GM23248 (cell line): ENCODE data around the gene RFX4. TPM values are rescaled to one million over a fixed set of nuclear protein-coding genes. Genes with fewer than 3 reads are reported as not detected.

Experiments used
- DNase-seq: peaks from one replicate; pipeline ENCODE4 v3.0.0-alpha.2; 2015
- H2AFZ ChIP-seq: fragments of 200-600 bp; sonication (generic); 2 replicates; pipeline ENCODE4 v1.6.1; 2016; ENCODE audit warnings: antibody characterized with exemption
- H3F3A ChIP-seq: fragments of 200-600 bp; sonication (generic); 2 replicates; pipeline ENCODE4 v1.6.1; 2016; ENCODE audit warnings: mild to moderate bottlenecking, antibody characterized with exemption, mixed run types; ENCODE audit not compliant: insufficient read depth
- H3K27ac ChIP-seq: fragments of 200-600 bp; sonication (generic); 2 replicates; pipeline ENCODE4 v1.5.1; 2016; ENCODE audit warnings: mild to moderate bottlenecking
- H3K27me3 ChIP-seq: fragments of 200-600 bp; sonication (generic); replicated peaks from 2 replicates; pipeline ENCODE4 v1.6.1; 2016; ENCODE audit warnings: mild to moderate bottlenecking; ENCODE audit not compliant: insufficient read depth
- H3K36me3 ChIP-seq: fragments of 200-600 bp; sonication (generic); 2 replicates; pipeline ENCODE4 v1.6.1; 2016; ENCODE audit warnings: low read depth, mild to moderate bottlenecking
- H3K4me1 ChIP-seq: fragments of 200-600 bp; sonication (generic); 2 replicates; pipeline ENCODE4 v1.6.1; 2016; ENCODE audit warnings: mild to moderate bottlenecking; ENCODE audit not compliant: insufficient read depth
- H3K4me2 ChIP-seq: fragments of 200-600 bp; sonication (generic); one replicate; pipeline ENCODE4 v1.6.1; 2016; ENCODE audit warnings: mild to moderate bottlenecking; ENCODE audit not compliant: unreplicated experiment
- H3K4me3 ChIP-seq: fragments of 200-600 bp; sonication (generic); 2 replicates; pipeline ENCODE4 v1.5.1; 2016; ENCODE audit warnings: mild to moderate bottlenecking
- H3K79me2 ChIP-seq: fragments of 200-600 bp; sonication (generic); 2 replicates; pipeline ENCODE4 v1.6.1; 2016; ENCODE audit warnings: mild to moderate bottlenecking; ENCODE audit not compliant: insufficient read depth
- H3K9ac ChIP-seq: fragments of 200-600 bp; sonication (generic); 2 replicates; pipeline ENCODE4 v1.6.1; 2016; ENCODE audit warnings: mild to moderate bottlenecking
- H3K9me2 ChIP-seq: fragments of 200-600 bp; sonication (generic); 2 replicates; pipeline ENCODE4 v1.6.1; 2016; ENCODE audit warnings: mixed run types, mild to moderate bottlenecking, moderate library complexity; ENCODE audit not compliant: insufficient read depth
- H3K9me3 ChIP-seq: fragments of 200-600 bp; sonication (generic); one replicate; pipeline ENCODE4 v1.6.1; 2017; ENCODE audit warnings: low read depth
- H4K20me1 ChIP-seq: fragments of 200-600 bp; sonication (generic); 2 replicates; pipeline ENCODE4 v1.6.0; 2016; ENCODE audit not compliant: insufficient read depth
- EZH2 ChIP-seq: fragments of 200-600 bp; sonication (generic); IDR thresholded peaks from 2 replicates; pipeline ENCODE4 v1.6.1; 2018; ENCODE audit warnings: antibody characterized with exemption, mild to moderate bottlenecking; ENCODE audit not compliant: insufficient read depth, poor library complexity, severe bottlenecking
- EZH2phosphoT487 ChIP-seq: fragments of 200-600 bp; sonication (generic); IDR thresholded peaks from 2 replicates; pipeline ENCODE4 v1.6.1; 2018; ENCODE audit warnings: antibody characterized with exemption, moderate library complexity, mild to moderate bottlenecking, low read depth; ENCODE audit not compliant: insufficient read depth
- WGBS, 2 experiments: methylation state at CpG; one replicate each; pipeline ENCODE4 v1.1.6; 2015 to 2017; ENCODE audit warnings: low lambda C conversion rate in 2 of 2, low coverage in 1 of 2; ENCODE audit errors: missing lambda C conversion rate in 2 of 2; 5-methylcytosine and 5-hydroxymethylcytosine counted together
- in situ Hi-C: fragments of 300-500 bp; cut with MboI; formaldehyde crosslinking; loops from 2 replicates; pipeline ENCODE4 v1.15.0; 2020
- polyA plus RNA-seq: library from polyadenylated mRNA; unstranded; fragments of >200 nt; fragmentation: Nextera tagmentation; extraction: Ambion mirVana; gene quantifications from 2 replicates; pipeline ENCODE4 v1.2.1, GENCODE V29; 2016
- total RNA-seq: library from RNA; depleted of rRNA; stranded (reverse); fragments of >200 nt; shearing (Covaris generic); gene quantifications from 2 replicates; pipeline ENCODE4 v1.2.3, GENCODE V29; 2014

The RFX4 gene
- total and polyA plus RNA-seq, 2 experiments from 2014 or later: not detected

DNA sequence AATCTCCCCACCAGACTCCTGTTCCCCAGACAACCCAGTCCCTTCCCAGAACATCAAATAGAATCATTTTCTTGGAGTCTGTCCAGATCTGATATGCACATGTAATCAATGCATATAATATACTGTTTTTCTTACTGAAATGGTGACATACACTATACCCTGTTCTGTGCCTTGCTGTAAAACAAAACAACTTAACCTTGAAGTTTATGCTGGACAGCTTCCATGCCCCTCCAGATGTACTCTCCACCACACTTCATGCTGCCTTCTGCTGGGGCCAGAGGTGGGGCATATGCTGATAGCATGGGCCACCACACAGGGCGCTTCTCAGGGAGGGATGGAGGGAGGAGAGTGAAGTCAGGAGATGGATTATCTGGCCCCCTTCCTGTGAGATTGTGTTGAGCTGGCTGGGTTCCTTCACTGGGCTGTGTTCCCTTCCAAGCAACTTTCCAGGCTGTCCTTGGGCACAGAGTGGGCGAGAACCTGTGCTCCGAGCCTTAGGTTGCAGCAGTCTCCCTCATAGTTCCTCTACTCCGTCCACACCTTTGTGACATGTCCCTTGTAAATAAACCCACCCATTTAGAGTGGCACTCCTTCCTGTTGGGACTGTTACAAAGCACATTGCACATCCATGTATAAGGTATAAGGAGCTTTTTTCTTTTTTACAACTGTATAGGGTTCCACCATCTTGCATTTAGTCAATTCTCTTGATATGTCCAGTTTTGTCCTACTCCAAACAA lies 114.0 kb downstream of the RFX4 start:
- no peak for TF ChIP-seq EZH2
- TF ChIP-seq EZH2phosphoT487: no peak
- 31 to 33% methylated on average over 4 of the region's 4 CpGs for WGBS, 2 experiments

DNA sequence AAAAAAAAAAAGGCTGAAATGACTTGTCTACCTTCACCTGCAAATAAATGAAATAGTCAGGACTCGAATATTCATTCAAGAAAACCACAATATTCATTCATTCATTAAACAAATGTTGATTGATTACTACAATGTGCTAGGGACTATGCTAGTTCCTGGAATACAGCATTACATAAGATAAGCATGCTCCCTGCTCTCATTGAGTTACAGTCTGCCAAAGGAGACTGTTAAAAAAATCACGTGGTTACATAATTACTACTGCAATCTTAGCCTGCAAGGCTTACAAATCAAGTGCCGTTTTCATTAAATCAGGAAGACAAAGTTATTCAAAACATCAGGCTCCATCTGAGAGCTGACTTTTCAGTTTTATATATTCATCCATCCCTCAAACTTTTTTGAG lies 121.3 kb downstream of the RFX4 start:
- no peaks in the 10 kb centered on the region for H3F3A ChIP-seq
- H3K4me3 ChIP-seq: no peak overlapping the region
- in situ Hi-C loops: no loop called here
- H3K36me3 ChIP-seq: no peaks in the 10 kb centered on the region
- H3K9ac ChIP-seq: no peak overlapping the region
- H3K27me3 ChIP-seq: no peaks in the 10 kb centered on the region
- TF ChIP-seq EZH2 (no peak), EZH2phosphoT487 (no peak)
- no peak overlapping the region for H2AFZ ChIP-seq
- no peak for DNase-seq
- no peaks in the 10 kb centered on the region for H3K9me2 ChIP-seq
- no peaks in the 10 kb centered on the region for H4K20me1 ChIP-seq
- H3K9me3 ChIP-seq: no peaks in the 10 kb centered on the region
- H3K4me1 ChIP-seq: no peaks in the 10 kb centered on the region
- H3K27ac ChIP-seq: no peak overlapping the region
- no peaks in the 10 kb centered on the region for H3K79me2 ChIP-seq
- no peak overlapping the region for H3K4me2 ChIP-seq
- WGBS, 2 experiments: 0 to 1% methylated on average over 3 of the region's 3 CpGs

More for the DNA sequence above, 114.0 kb downstream of the RFX4 start:
- Histone ChIP-seq H3K79me2 (no peaks in the 10 kb centered on the region), H3K9ac (no peak overlapping the region), H2AFZ (no peak overlapping the region), H3K27me3 (no peaks in the 10 kb centered on the region), H3K9me3 (no peaks in the 10 kb centered on the region), H3K4me1 (no peaks in the 10 kb centered on the region), H3K4me2 (no peak overlapping the region), H4K20me1 (no peaks in the 10 kb centered on the region), H3K4me3 (no peak overlapping the region), H3F3A (no peaks in the 10 kb centered on the region), H3K27ac (no peak overlapping the region), H3K36me3 (no peaks in the 10 kb centered on the region), H3K9me2 (no peaks in the 10 kb centered on the region)
- DNase-seq: no peak
- in situ Hi-C loops: no loop called here

DNA sequence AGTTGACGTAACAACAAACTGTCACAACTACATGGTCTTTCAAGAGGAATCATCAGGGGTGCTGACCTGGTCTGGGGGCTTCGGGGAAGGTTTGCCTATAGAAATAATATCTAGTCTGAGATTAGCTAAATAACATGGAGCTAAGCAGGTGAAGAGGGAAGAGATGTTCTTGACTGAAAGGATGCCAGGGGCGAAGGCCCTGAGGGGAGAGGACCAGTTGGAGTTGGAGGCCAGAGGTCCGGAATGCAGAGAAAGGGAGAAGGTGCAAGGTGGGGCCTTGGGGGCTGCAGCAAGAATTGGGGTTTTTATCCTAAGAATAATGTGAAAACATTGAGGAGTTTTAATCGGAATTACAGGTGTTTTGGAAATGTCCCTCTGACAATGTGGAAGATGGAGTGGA lies 123.2 kb downstream of the RFX4 start:
- H2AFZ ChIP-seq: no peak overlapping the region
- H3K4me2 ChIP-seq: no peak overlapping the region
- H3K9me3 ChIP-seq: no peaks in the 10 kb centered on the region
- no peaks in the 10 kb centered on the region for H3K36me3 ChIP-seq
- no peak for DNase-seq
- in situ Hi-C loops: no loop called here
- no peaks in the 10 kb centered on the region for H3F3A ChIP-seq
- no peak overlapping the region for H3K9ac ChIP-seq
- no peak overlapping the region for H3K4me3 ChIP-seq
- H3K9me2 ChIP-seq: no peaks in the 10 kb centered on the region
- H4K20me1 ChIP-seq: no peaks in the 10 kb centered on the region
- no peak for TF ChIP-seq EZH2
- TF ChIP-seq EZH2phosphoT487: no peak
- no peaks in the 10 kb centered on the region for H3K27me3 ChIP-seq
- H3K4me1 ChIP-seq: no peaks in the 10 kb centered on the region
- H3K27ac ChIP-seq: no peak overlapping the region
- H3K79me2 ChIP-seq: no peaks in the 10 kb centered on the region
- 37 to 38% methylated on average over 5 of the region's 5 CpGs for WGBS, 2 experiments

DNA sequence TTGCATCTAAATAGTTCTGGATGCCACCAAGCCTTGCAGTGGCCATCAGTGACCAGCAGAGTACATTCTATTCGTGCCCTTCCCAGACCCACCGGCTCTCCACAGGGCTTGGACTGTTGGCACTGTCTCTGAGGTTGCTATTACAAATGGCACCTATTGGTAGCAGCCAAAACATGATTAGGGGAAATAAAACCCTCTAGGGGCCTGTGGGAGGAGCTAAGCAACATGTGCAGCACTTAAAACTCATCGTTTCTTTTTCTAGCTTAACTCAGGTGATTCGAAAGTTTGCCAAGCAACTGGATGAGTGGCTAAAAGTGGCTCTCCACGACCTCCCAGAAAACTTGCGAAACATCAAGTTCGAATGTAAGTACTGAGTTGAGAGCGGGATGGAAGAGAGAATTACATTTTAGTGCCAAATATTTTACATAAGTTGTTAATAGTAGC lies 126.3 kb downstream of the RFX4 start:
- in situ Hi-C loops: no loop called here

More for the DNA sequence above, 126.3 kb downstream of the RFX4 start:
- H3K27me3 ChIP-seq: no peaks in the 10 kb centered on the region
- H3F3A ChIP-seq: no peaks in the 10 kb centered on the region
- no peaks in the 10 kb centered on the region for H3K9me3 ChIP-seq
- no peak overlapping the region for H3K4me3 ChIP-seq
- H3K27ac ChIP-seq: no peak overlapping the region
- no peak for DNase-seq
- H3K9me2 ChIP-seq: no peaks in the 10 kb centered on the region
- H3K4me2 ChIP-seq: no peak overlapping the region
- H2AFZ ChIP-seq: no peak overlapping the region
- no peaks in the 10 kb centered on the region for H3K4me1 ChIP-seq
- H4K20me1 ChIP-seq: no peaks in the 10 kb centered on the region
- WGBS, 2 experiments: 50 to 57% methylated on average over 8 of the region's 8 CpGs
- H3K79me2 ChIP-seq: no peaks in the 10 kb centered on the region
- H3K9ac ChIP-seq: no peak overlapping the region
- TF ChIP-seq EZH2 (no peak), EZH2phosphoT487 (no peak)
- H3K36me3 ChIP-seq: no peaks in the 10 kb centered on the region
